ENCODE measurements around the gene DOK5.

DOK5 gene

GRCh38 chr20:54606380-54606779, 131.0 kb downstream of the DOK5 start:
- DNase-seq (ENCODE audit: low read depth in 2 of 3, low spot score in 1 of 3) = no peak

GRCh38 chr20:54608039-54608745, 132.8 kb downstream of the DOK5 start:
- no peak for DNase-seq (ENCODE audit: low read depth in 2 of 3, low spot score in 1 of 3)

- DNase-seq (ENCODE audit: low read depth in 2 of 3, low spot score in 1 of 3) = no peak
Observed at GRCh38 chr20:54608943-54609342, 133.6 kb downstream of the DOK5 start.

- no peak for DNase-seq (ENCODE audit: low read depth in 2 of 3, low spot score in 1 of 3)
Observed at GRCh38 chr20:54611708-54612412, 136.5 kb downstream of the DOK5 start.

- DNase-seq (ENCODE audit: low read depth in 2 of 3, low spot score in 1 of 3) = no peak
Observed at GRCh38 chr20:54618412-54618811, 143.0 kb downstream of the DOK5 start.

GRCh38 chr20:54619181-54619580, 143.8 kb downstream of the DOK5 start:
- DNase-seq (ENCODE audit: low read depth in 2 of 3, low spot score in 1 of 3) = no peak

GRCh38 chr20:54619682-54620081, 144.3 kb downstream of the DOK5 start:
- DNase-seq (ENCODE audit: low read depth in 2 of 3, low spot score in 1 of 3) = no peak

GRCh38 chr20:54620611-54621010, 145.2 kb downstream of the DOK5 start:
- DNase-seq (ENCODE audit: low read depth in 2 of 3, low spot score in 1 of 3) = no peak

- DNase-seq (ENCODE audit: low read depth in 2 of 3, low spot score in 1 of 3) = no peak
Observed at GRCh38 chr20:54622333-54623295, 147.2 kb downstream of the DOK5 start.

GRCh38 chr20:54623991-54624569, 148.7 kb downstream of the DOK5 start:
- DNase-seq (ENCODE audit: low read depth in 2 of 3, low spot score in 1 of 3) = no peak

GRCh38 chr20:54624706-54625390, 149.5 kb downstream of the DOK5 start:
- no peak for DNase-seq (ENCODE audit: low read depth in 2 of 3, low spot score in 1 of 3)

- no peak for DNase-seq (ENCODE audit: low read depth in 2 of 3, low spot score in 1 of 3)
Observed at GRCh38 chr20:54625497-54625896, 150.1 kb downstream of the DOK5 start.

GRCh38 chr20:54626126-54626525, 150.7 kb downstream of the DOK5 start:
- DNase-seq (ENCODE audit: low read depth in 2 of 3, low spot score in 1 of 3) = no peak

- DNase-seq (ENCODE audit: low read depth in 2 of 3, low spot score in 1 of 3) = no peak
Observed at GRCh38 chr20:54629632-54630031, 154.2 kb downstream of the DOK5 start.

- no peak for DNase-seq (ENCODE audit: low read depth in 2 of 3, low spot score in 1 of 3)
Observed at GRCh38 chr20:54630582-54630981, 155.2 kb downstream of the DOK5 start.

GRCh38 chr20:54631059-54631458, 155.7 kb downstream of the DOK5 start:
- DNase-seq (ENCODE audit: low read depth in 2 of 3, low spot score in 1 of 3) = no peak

GRCh38 chr20:54633374-54634355, 158.3 kb downstream of the DOK5 start:
- no peak for DNase-seq (ENCODE audit: low read depth in 2 of 3, low spot score in 1 of 3)

GRCh38 chr20:54636575-54636974, 161.2 kb downstream of the DOK5 start:
- DNase-seq (ENCODE audit: low read depth in 2 of 3, low spot score in 1 of 3) = no peak

- no peak for DNase-seq (ENCODE audit: low read depth in 2 of 3, low spot score in 1 of 3)
Observed at GRCh38 chr20:54639941-54640340, 164.5 kb downstream of the DOK5 start.
